Peyer's patch (tissue), 4 donors: ENCODE data around the gene RELN.

Source experiments
- CTCF ChIP-seq, 6 experiments: fragments of 450-650 bp in 4 of 6; fragments of 200-600 bp in 2 of 6; sonication (generic) in 1 of 6; IDR thresholded peaks; one replicate each; pipeline ENCODE4 v1.5.1; 2017 to 2019; ENCODE audit warnings: antibody characterized with exemption in 6 of 6, mild to moderate bottlenecking in 3 of 6, moderate library complexity in 1 of 6
- POLR2A ChIP-seq, 2 donors: fragments of 450-650 bp; IDR thresholded peaks; one replicate each; pipeline ENCODE4 v1.5.1; 2017; ENCODE audit warnings: antibody characterized with exemption in 2 of 2, mild to moderate bottlenecking in 2 of 2, moderate library complexity in 2 of 2

DNA sequence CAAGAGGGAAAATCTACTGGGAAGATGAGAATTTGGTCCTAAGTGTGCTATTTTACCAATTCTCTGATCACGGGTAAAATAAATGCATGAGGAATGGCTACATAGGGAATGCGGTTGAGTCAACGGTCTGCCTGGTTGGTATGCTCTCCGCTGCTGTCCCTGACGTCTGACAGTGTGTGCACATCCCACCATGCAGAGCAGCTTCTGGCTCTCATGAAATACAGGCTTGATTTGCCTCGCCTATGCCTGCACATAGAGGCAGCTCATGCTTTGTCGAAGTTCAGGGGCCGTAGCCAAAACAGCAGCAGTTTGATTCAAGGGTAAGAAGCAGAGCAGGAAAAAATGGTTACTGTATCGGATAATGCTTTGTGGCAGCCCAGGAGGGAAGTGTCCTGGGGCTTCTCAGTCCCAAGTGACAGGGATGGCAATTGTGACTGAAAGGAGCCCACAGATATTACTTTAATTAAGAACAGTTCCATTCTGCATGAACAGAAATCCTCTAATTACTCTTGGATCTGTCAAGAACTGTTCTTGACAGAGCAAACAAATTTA lies 275.0 kb downstream of the RELN start:
- TF ChIP-seq CTCF (IDR thresholded peaks at IDR 0.05) = no peak
- TF ChIP-seq POLR2A (IDR thresholded peaks at IDR 0.05) = no peak
